ENCODE measurements around the gene MMP24OS.

DNA sequence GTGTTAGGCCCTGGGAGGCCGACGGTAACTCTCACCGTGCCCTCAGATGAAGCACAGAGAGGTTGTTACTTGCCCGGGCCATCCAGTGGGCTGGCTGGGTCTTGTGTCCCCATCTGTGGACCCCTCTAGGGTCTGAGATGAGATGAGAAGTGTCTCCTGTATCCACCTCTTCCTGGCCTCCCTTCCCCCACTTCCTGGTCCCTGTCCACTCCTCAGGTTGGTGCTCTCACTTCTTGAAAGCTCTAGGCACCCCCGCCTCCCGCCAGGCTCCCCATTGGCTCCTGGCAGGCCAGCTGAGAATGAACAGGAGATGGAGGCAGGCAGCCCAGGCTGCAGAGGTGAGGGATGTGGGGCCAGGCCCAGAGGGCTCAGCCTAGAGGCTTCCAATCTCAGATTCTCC is 1.5 kb downstream of the MMP24OS start:
- TF ChIP-seq YY1 (IDR thresholded peaks at IDR 0.05; ENCODE audit: insufficient read depth, insufficient read length) (no peak), ZNF274 (IDR thresholded peaks at IDR 0.05; ENCODE audit: low read depth, low read length) (no peak)

All from NT2/D1 (cell line).